K562 (cell line): ENCODE results near the gene TOM1L2.

Source experiments
- CREB3 ChIP-seq: fragments of 450-650 bp; conservative IDR thresholded peaks from 2 replicates; pipeline ENCODE4 v1.6.1; 2016; ENCODE audit warnings: missing genetic modification characterization, low read depth, mild to moderate bottlenecking, missing compliant biosample characterization, moderate library complexity
- ELF1 ChIP-seq: fragments of 200-800 bp; sonication (Bioruptor generic); IDR thresholded peaks from 2 replicates; pipeline ENCODE4 v1.6.1; 2016; ENCODE audit warnings: missing genetic modification characterization, missing compliant biosample characterization
- EP300 ChIP-seq: IDR thresholded peaks from 2 replicates; pipeline ENCODE4 v1.6.1; 2012; ENCODE audit warnings: low read length, improper control_type of control experiment
- ESRRA ChIP-seq: fragments of 450-650 bp; IDR thresholded peaks from 2 replicates; pipeline ENCODE4 v1.6.1; 2014; ENCODE audit warnings: low read depth, mild to moderate bottlenecking, moderate library complexity, borderline replicate concordance
- HDGF ChIP-seq: fragments of 450-650 bp; IDR thresholded peaks from 2 replicates; pipeline ENCODE4 v1.6.1; 2016
- NR3C1 ChIP-seq: sonication (generic); formaldehyde crosslinking; IDR thresholded peaks from 2 replicates; pipeline ENCODE4 v1.8.1; 2022; ENCODE audit warnings: missing genetic modification reagents
- POLR2A ChIP-seq: fragments of 450-650 bp; conservative IDR thresholded peaks from 2 replicates; pipeline ENCODE4 v1.6.1; 2016
- TEAD4 ChIP-seq, 2 experiments: sonication (generic) in 1 of 2; formaldehyde crosslinking in 1 of 2; IDR thresholded peaks; 2 replicates each; pipeline versions ENCODE4 v1.6.1 to v1.8.0; 2012 to 2022; ENCODE audit warnings: borderline replicate concordance in 1 of 2, inconsistent platforms in 1 of 2, low read length in 1 of 2, mild to moderate bottlenecking in 1 of 2, missing genetic modification reagents in 1 of 2

GRCh38 chr17:17886226-17886625 is 86.0 kb downstream of the TOM1L2 start:
- TF ChIP-seq POLR2A: no peak
- TF ChIP-seq HDGF: no peak
- no peak for TF ChIP-seq CREB3 (tag)
- no peak for TF ChIP-seq EP300
- TF ChIP-seq ELF1 (tag): no peak
- TF ChIP-seq TEAD4 (IDR thresholded peaks at IDR 0.05; ENCODE audit: low read length): no peak
- no peak for TF ChIP-seq TEAD4 (CRISPR knock-in tag; IDR thresholded peaks at IDR 0.05; ENCODE audit: borderline replicate concordance)
- no peak for TF ChIP-seq ESRRA
- TF ChIP-seq NR3C1 (CRISPR knock-in tag): no peak
